Common myeloid progenitor, CD34-positive (primary cell): Measurements from ENCODE around the gene FAM89B.

Source experiments
- CTCF ChIA-PET: fragments of 350-600 bp; sonication (Branson Sonifier 250); formaldehyde crosslinking; loops from one replicate; lab custom pipeline; 2021; ENCODE audit warnings: antibody characterized with exemption; lab: Charles Lee
- POLR2A ChIA-PET: fragments of 350-600 bp; sonication (Branson Sonifier 250); formaldehyde crosslinking; loops from one replicate; lab custom pipeline; 2021; ENCODE audit warnings: antibody characterized with exemption; lab: Charles Lee
- DNase-seq, 3 donors: peaks; one replicate each; pipeline versions ENCODE4 v3.0.0 to v3.0.0-alpha.2; 2013
- H3K27ac ChIP-seq, 2 experiments: 1 replicate in 1 of 2; 2 replicates in 1 of 2; pipeline ENCODE4 v1.7.0; 2013; ENCODE audit warnings: inconsistent platforms in 2 of 2, low read length in 2 of 2, mild to moderate bottlenecking in 2 of 2, low read depth in 1 of 2, moderate library complexity in 1 of 2; ENCODE audit not compliant: severe bottlenecking in 2 of 2, insufficient read depth in 1 of 2, poor library complexity in 1 of 2
- H3K27me3 ChIP-seq, 5 experiments: replicated peaks in 2 of 5; 1 replicate in 3 of 5; 2 replicates in 2 of 5; pipeline versions ENCODE4 v1.6.1 to v1.7.0; 2013; ENCODE audit warnings: low read length in 4 of 5, mild to moderate bottlenecking in 2 of 5, moderate library complexity in 2 of 5, inconsistent platforms in 1 of 5; ENCODE audit not compliant: insufficient read depth in 5 of 5, control insufficient read depth in 4 of 5
- H3K36me3 ChIP-seq, 4 experiments: 1 replicate in 2 of 4; 2 replicates in 2 of 4; pipeline versions ENCODE4 v1.6.1 to v1.7.0; 2013; ENCODE audit warnings: low read length in 3 of 4, control low read depth in 1 of 4, mild to moderate bottlenecking in 1 of 4; ENCODE audit not compliant: control insufficient read depth in 4 of 4, insufficient read depth in 4 of 4
- H3K4me1 ChIP-seq, 4 experiments: 1 replicate in 3 of 4; 2 replicates in 1 of 4; pipeline versions ENCODE4 v1.6.1 to v1.7.1; 2013; ENCODE audit warnings: low read length in 3 of 4, mild to moderate bottlenecking in 3 of 4, control low read depth in 1 of 4, inconsistent platforms in 1 of 4, moderate library complexity in 1 of 4; ENCODE audit not compliant: control insufficient read depth in 4 of 4, insufficient read depth in 4 of 4; ENCODE audit errors: control extremely low read depth in 1 of 4
- H3K4me3 ChIP-seq, 7 experiments: 1 replicate in 4 of 7; 2 replicates in 3 of 7; pipeline versions ENCODE4 v1.5.1 to v1.7.0; 2013; ENCODE audit warnings: mild to moderate bottlenecking in 7 of 7, low read length in 6 of 7, moderate library complexity in 6 of 7, inconsistent platforms in 2 of 7, low read depth in 2 of 7, control low read depth in 1 of 7; ENCODE audit not compliant: insufficient read depth in 4 of 7, control insufficient read depth in 1 of 7; ENCODE audit errors: extremely low read depth in 1 of 7
- H3K9me3 ChIP-seq, 5 experiments: 1 replicate in 4 of 5; 2 replicates in 1 of 5; pipeline versions ENCODE4 v1.6.1 to v1.7.1; 2013; ENCODE audit warnings: low read length in 4 of 5, mild to moderate bottlenecking in 2 of 5, inconsistent platforms in 1 of 5, low read depth in 1 of 5, moderate library complexity in 1 of 5; ENCODE audit not compliant: control insufficient read depth in 4 of 5, insufficient read depth in 2 of 5; ENCODE audit errors: control extremely low read depth in 1 of 5
- WGBS: methylation state at CpG from one replicate; pipeline ENCODE4 v1.1.5; 2013; ENCODE audit not compliant: insufficient coverage; 5-methylcytosine and 5-hydroxymethylcytosine counted together

The FAM89B gene

DNA sequence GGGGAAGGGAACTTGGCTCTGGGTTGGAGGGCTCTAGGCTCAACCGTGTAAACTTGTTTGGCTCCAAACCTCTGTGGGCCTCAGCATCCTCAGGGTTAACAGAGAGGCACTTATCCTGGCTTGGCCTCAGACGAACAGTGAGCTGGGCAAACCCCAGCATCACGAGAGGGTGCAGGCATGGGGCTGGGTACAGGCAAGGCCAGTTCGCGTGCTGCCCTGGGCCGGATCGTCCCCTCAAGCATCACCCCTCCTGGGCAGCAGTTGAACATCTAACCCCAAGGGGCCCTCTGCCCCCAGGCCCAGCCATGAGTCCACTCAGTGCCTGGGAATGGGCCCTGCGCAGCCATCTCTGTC lies 5.4 kb downstream of the FAM89B start:
- CTCF ChIA-PET: interaction anchor here (0.8 to 16.4 kb wide), 6 partner anchors 12 to 449 kb away, joined by 3 to 262 read pairs (median 8); no protein-coding TSS in a partner anchor
- H3K36me3 ChIP-seq: peaks cover 0 to 40% (median 29%) of the 10 kb centered on the region in 4 experiments
- H3K27ac ChIP-seq: peak overlapping the region in 1 of 2 experiments; percentile 70
- H3K9me3 ChIP-seq: no peaks in the 10 kb centered on the region
- H3K4me3 ChIP-seq: peak overlapping the region in 5 of 7 experiments; percentile 44 to 91 (median 70)
- H3K4me1 ChIP-seq: peaks cover 0 to 55% (median 47%) of the 10 kb centered on the region in 4 experiments
- no peak for DNase-seq
- 43% methylated on average over 8 of the region's 8 CpGs for WGBS
- POLR2A ChIA-PET: interaction anchor here (0.6 to 4.1 kb wide), 4 partner anchors 9 to 472 kb away, joined by 4 to 32 read pairs (median 4); partner anchors contain the start of genes MAP3K11 and SCYL1
- no peaks in the 10 kb centered on the region for H3K27me3 ChIP-seq

DNA sequence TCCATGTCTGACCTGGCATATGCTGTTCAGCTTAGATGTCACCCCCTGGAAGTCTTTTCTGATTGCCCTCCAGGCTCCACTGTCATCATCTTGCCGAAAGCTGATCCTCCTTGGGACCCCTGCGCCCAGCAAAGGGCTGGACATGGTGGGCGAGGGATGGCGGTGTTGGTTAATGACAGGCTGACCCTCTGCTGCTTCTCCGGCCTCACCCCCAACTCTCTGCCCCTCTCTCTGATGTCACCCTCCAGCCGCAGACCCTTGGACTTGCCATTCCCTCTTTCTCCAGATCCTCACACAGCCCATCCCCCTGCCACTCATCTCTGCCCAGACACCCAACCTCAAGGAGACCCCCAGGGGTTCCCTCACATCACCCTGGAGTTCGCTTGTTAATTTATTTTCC lies 5.8 kb downstream of the FAM89B start:
- Histone ChIP-seq H3K4me3 (peak overlapping the region in 3 of 7 experiments; percentile 65 to 91 (median 71)), H3K27me3 (no peaks in the 10 kb centered on the region), H3K36me3 (peaks cover 0 to 40% (median 29%) of the 10 kb centered on the region in 4 experiments), H3K27ac (peak overlapping the region in 1 of 2 experiments; percentile 70), H3K9me3 (no peaks in the 10 kb centered on the region), H3K4me1 (peaks cover 0 to 51% (median 44%) of the 10 kb centered on the region in 4 experiments)
- CTCF ChIA-PET: interaction anchor here (1.3 to 16.4 kb wide), 5 partner anchors 12 to 39 kb away, joined by 3 to 262 read pairs (median 11); no protein-coding TSS in a partner anchor
- DNase-seq: no peak
- WGBS: 97% methylated on average over 7 of the region's 7 CpGs
- POLR2A ChIA-PET: interaction anchor here (4.1 kb wide), 1 partner anchor 8 kb away, joined by 32 read pairs; no protein-coding TSS in a partner anchor

DNA sequence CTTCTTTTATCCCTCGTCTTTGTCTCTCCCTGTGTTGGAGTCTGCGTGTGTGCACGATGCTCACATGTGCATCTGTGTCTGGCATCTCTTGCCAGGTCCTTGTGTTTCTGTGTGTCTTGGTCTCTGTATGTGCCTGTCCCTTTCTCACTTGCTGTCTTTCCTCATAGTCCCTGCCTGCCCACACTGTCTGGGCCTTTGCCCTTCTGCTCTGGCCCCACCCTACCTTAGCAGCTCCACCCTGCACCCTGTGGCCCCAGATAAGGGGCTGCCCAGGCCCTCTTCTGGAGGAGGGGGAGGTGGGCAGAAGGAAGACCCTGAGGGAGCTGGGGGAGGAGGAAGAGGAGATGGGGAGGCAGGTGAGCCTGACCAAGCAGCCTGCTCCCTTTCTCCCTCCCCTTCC lies 6.3 kb downstream of the FAM89B start:
- ChIA-PET POLR2A (interaction anchor here (0.6 kb wide), 1 partner anchor 10 kb away, joined by 4 read pairs; no protein-coding TSS in a partner anchor), CTCF (interaction anchor here (1.3 to 16.4 kb wide), 3 partner anchors 11 to 40 kb away, joined by 3 to 262 read pairs (median 170); no protein-coding TSS in a partner anchor)
- Histone ChIP-seq H3K4me3 (no peak overlapping the region), H3K4me1 (peaks cover 0 to 45% (median 39%) of the 10 kb centered on the region in 4 experiments), H3K36me3 (peaks cover 0 to 42% (median 30%) of the 10 kb centered on the region in 4 experiments), H3K27me3 (no peaks in the 10 kb centered on the region), H3K27ac (no peak overlapping the region), H3K9me3 (no peaks in the 10 kb centered on the region)
- WGBS: 100% methylated on average over 3 of the region's 3 CpGs
- DNase-seq: no peak

- H3K4me1 ChIP-seq: peaks cover 0 to 42% (median 34%) of the 10 kb centered on the region in 4 experiments
- DNase-seq: no peak
- 96% methylated on average over 4 of the region's 4 CpGs for whole genome bisulfite sequencing
- no peaks in the 10 kb centered on the region for H3K9me3 ChIP-seq
- H3K27ac ChIP-seq: no peak overlapping the region
- H3K36me3 ChIP-seq: peaks cover 0 to 47% (median 33%) of the 10 kb centered on the region in 4 experiments
- CTCF ChIA-PET: interaction anchor here (9.7 to 16.4 kb wide), 2 partner anchors 11 to 40 kb away, joined by 170 to 262 read pairs; no protein-coding TSS in a partner anchor
- H3K4me3 ChIP-seq: no peak overlapping the region
- POLR2A ChIA-PET: interaction anchor here (0.6 kb wide), 1 partner anchor 9 kb away, joined by 4 read pairs; no protein-coding TSS in a partner anchor
- no peaks in the 10 kb centered on the region for H3K27me3 ChIP-seq
Observed at GRCh38 chr11:65579291-65579690, 7.0 kb downstream of the FAM89B start.

DNA sequence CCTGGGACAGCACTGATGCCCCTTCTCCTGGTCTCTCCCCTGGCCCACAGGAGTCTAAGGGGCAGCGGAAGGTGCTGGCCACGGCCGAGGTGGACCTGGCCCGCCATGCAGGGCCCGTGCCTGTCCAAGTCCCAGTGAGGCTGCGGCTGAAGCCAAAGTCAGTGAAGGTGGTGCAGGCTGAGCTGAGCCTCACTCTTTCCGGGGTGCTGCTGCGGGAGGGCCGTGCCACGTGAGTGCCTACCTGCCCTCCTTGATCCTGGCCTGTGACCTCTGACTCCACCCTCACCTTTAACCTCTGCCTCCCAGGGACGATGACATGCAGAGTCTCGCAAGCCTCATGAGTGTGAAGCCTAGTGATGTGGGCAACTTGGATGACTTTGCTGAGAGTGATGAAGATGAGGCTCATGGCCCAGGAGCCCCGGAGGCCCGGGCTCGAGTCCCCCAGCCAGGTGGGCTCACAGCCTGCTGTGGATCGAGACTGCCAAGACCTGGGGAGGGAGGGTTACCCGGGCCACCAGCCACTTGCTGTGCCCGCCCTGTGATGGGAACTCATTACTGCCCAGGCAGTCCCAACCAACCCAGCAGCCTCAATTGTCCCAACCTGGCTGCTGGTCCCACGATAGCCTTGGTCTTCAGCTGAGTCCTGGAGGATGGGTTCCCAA lies 7.8 kb downstream of the FAM89B start:
- Histone ChIP-seq H3K4me3 (no peak overlapping the region), H3K27ac (no peak overlapping the region), H3K9me3 (no peaks in the 10 kb centered on the region), H3K36me3 (peaks cover 0 to 54% (median 36%) of the 10 kb centered on the region in 4 experiments), H3K4me1 (peaks cover 0 to 35% (median 28%) of the 10 kb centered on the region in 4 experiments), H3K27me3 (no peaks in the 10 kb centered on the region)
- 97% methylated on average over 17 of the region's 19 CpGs for WGBS
- ChIA-PET POLR2A (interaction anchor here (1.1 kb wide), 1 partner anchor 9 kb away, joined by 3 read pairs; no protein-coding TSS in a partner anchor), CTCF (interaction anchor here (0.7 to 16.4 kb wide), 3 partner anchors 8 to 41 kb away, joined by 3 to 262 read pairs (median 170); partner anchors contain the start of gene FAM89B)
- no peak for DNase-seq

- Histone ChIP-seq H3K4me1 (peaks cover 0 to 30% (median 23%) of the 10 kb centered on the region in 4 experiments), H3K9me3 (no peaks in the 10 kb centered on the region), H3K4me3 (no peak overlapping the region), H3K27me3 (no peaks in the 10 kb centered on the region), H3K36me3 (peaks cover 0 to 59% (median 38%) of the 10 kb centered on the region in 4 experiments), H3K27ac (no peak overlapping the region)
- WGBS: 100% methylated on average over 2 of the region's 8 CpGs
- DNase-seq: no peak
- POLR2A ChIA-PET: interaction anchor here (1.1 kb wide), 1 partner anchor 8 kb away, joined by 3 read pairs; no protein-coding TSS in a partner anchor
- CTCF ChIA-PET: interaction anchor here (0.7 to 16.4 kb wide), 3 partner anchors 8 to 42 kb away, joined by 3 to 262 read pairs (median 170); partner anchors contain the start of gene FAM89B
Observed at GRCh38 chr11:65580756-65581155, 8.4 kb downstream of the FAM89B start.
